ENCODE results near the gene MRPS17.

Gene MRPS17

GRCh38 chr7:55973747-55974250 is 22.1 kb downstream of the MRPS17 start:
- DNase-seq: no peak

- DNase-seq: no peak
Measured at GRCh38 chr7:55975988-55976633, 24.4 kb downstream of the MRPS17 start.

GRCh38 chr7:55977831-55978230 is 26.2 kb downstream of the MRPS17 start:
- peak; percentile 15 for DNase-seq

GRCh38 chr7:55980266-55980665 is 28.6 kb downstream of the MRPS17 start:
- no peak for DNase-seq

- no peak for DNase-seq
Measured at GRCh38 chr7:55983537-55983936, 31.9 kb downstream of the MRPS17 start.

GRCh38 chr7:55992346-55992745 is 40.7 kb downstream of the MRPS17 start:
- no peak for DNase-seq

GRCh38 chr7:55996856-55997500 is 45.3 kb downstream of the MRPS17 start:
- no peak for DNase-seq

- no peak for DNase-seq
Measured at GRCh38 chr7:56003749-56004148, 52.1 kb downstream of the MRPS17 start.

All from eye (tissue), 1 donor.